NCI-H2227 (cell line): Measurements from ENCODE around the gene OR10H1.
"Not testable (repeated sequence)": the region's sequence is repeated elsewhere in the genome, so short reads cannot be mapped to it uniquely, and the experiment has no call there.

Experiments used
- DNase-seq: peaks from one replicate; lab custom pipeline; 2025; ENCODE audit not compliant: unreplicated experiment; lab: John Stamatoyannopoulos, UW

The OR10H1 gene

DNA sequence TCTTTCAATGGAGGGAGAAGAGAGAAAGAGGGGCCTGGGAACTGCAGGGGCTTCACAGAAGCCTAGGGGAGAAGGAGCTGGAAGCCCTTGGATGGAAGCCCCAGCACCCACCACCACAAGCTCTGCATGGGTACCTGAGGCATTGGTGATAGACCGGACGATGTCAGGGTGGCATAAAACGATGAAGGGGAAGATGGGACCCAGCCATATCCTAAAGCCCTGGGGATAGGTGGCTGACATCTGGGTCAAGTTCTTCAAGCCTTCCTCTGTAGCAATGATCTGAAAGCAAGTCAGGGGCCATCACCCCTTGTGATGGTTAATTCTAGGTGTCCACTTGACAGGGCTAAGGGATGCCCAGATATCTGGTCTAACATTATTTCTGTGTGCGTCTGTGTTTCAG, 39.2 kb downstream of the OR10H1 start:
- no peak for DNase-seq

DNA sequence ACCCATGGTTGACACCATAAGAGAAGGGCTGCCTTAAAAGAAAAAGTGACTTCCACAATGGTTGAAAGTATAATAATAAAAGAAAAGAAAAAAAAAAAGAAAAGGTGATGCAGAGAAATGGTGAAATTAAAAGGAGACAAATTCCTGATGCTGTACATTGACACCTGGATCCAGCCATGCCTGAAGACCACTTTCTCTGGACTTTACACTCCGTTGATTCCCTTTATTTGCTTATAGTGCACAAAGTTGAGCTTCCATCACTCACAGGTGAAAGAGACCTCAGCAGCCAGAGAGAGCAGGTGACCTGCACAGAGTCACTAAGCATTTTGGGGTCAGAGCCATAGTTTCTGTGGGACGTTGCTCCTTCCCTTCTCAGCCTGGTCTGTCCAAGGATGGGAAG, 40.2 kb downstream of the OR10H1 start:
- DNase-seq, result no peak

DNA sequence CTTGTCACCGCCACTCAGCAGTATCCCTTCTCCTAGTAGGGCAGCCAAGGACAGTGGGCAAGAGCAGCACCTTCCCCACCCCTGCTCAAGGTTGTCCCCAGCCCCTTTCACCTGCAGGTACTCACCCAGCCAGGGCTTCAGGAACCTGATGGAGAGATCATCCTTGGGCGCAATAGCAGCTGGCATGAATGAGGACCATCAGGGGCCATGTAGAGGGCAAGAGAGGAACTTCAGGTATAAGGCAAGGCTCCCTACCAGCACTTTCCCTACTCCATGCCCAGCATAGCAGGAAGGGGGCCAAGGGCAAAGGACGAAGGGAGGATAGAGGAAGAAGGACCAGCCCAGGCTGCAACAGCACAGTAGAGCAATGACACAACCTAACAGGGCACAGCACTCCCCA, 41.3 kb downstream of the OR10H1 start:
- not testable (repeated sequence) for DNase-seq

DNA sequence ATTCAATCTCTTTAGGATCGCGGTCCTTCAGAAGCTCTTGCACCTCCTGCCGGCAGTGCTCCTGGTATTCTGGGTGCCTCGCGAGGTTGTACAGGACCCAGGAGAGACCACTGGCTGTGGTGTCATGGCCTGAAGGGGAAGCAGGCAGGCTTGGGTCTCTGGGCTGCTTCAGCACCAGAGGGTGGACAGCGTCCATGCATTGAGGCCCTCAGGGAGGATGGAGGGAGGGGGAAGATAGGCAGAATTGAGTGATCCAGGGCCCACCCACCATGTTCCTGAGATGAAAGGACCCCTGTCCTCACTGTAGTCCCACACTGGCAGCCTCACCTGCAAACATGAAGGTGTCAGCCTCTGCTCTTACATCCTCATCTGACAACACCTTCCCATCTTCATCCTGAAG, 45.9 kb downstream of the OR10H1 start:
- no peak for DNase-seq

DNA sequence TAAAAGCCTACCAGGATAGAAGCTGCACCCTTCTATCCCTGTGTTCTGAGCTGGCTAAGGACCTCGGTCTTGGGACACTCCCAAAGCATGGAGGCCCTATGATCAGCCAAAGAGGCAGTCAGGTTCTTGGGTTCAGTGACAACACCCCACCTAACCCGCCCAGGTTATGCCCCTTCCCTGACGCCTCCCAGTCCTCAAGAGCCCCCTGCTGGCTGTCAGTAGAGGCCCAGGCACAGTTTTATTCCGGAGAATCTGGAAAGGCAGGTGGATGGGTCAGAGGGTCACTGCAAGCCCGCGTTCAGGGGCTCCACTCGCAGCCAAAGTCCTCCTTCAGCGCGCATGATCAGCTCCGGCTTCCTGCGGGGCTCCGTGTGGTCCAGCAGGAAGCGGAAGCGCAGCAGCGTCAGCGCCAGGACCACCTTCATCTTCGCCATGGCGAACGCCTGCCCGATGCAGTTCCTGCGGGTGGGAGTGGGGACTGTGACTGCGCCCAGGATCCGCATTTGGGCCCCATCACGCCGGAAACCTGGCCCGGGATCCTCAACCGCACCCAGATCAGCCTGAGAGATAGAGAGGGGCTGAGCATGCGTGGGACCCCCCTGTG, 55.4 kb downstream of the OR10H1 start:
- no peak for DNase-seq

DNA sequence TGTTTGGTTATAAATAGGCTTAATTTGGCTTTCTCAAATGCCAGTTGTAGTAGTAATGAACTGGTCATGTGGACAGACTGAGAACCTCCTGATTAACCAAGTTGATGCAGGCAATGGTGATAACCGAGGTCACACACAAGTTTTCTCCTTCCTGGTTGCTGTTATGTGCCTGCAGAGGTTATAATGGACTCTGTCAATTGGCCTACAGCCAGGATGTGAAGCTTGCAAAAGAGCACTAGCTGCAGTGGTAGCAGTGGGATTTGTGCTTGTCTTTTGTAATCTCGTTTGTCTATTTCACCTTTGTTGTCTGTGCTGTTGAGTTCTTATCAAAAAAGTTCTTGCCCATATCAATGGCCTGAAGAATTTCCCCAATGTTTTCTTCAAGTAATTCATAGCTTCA, 57.1 kb downstream of the OR10H1 start:
- DNase-seq, result no peak
